HG02588 (cell line): ENCODE results near the gene TEN1.
"Not testable (repeated sequence)": the region's sequence is repeated elsewhere in the genome, so short reads cannot be mapped to it uniquely, and the experiment has no call there.

Experiments used
- ATAC-seq: cut with Tn5 transposase; IDR thresholded peaks from one replicate; pipeline ENCODE4 v1.9.1; 2021; ENCODE audit warnings: mild to moderate bottlenecking, moderate library complexity; ENCODE audit not compliant: unreplicated experiment

Gene TEN1

GRCh38 chr17:75978938-75979704 lies at the start of gene TEN1, which contains the start of gene ACOX1:
TSS of gene TEN1 (plus strand) at chr17:75979240. CDS start at chr17:75986193, 6,953 bp downstream.
TSS of gene ACOX1 (minus strand) at chr17:75979166. CDS start at chr17:75979073, 93 bp downstream.
- peak; percentile 90 for ATAC-seq

GRCh38 chr17:75931062-75931461 lies 48.0 kb upstream of the TEN1 start:
- no peak for ATAC-seq

DNA sequence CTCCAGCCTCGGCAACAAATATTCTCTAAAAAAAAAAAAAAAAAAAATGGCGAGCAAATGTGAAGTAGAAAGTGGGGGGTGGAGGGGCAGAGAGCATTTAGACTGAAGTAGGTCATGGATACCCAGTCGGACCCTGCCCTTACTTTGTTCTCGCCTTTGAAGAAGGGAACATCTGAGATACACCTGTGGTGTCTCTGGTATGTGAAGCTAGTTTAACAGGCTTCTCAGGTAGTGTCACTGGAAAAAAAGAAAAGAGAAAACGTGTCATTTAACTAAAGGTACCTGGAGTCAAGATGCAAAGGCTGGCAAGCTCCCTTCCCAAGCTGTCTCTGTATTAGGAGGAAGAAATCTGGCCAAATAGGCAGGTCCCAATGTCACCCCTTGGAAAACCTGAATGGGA lies 46.2 kb upstream of the TEN1 start:
- ATAC-seq: no peak

DNA sequence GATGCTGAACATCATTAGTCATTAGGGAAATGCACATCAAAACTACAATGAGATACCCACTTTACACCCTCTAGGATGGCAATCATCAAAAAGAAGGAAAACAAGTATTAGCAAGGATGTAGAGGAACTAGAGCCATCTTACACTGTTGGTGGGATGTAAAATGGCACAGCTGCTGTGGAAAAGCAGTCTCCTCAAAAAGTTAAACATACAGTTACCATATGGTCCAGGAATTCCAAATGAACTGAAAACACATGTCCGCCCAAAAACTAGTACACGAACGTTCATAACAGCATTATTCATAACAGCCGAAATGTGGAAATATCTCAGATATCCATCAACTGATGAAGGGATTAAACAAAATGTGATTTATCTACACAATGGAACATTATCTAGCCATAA lies 45.2 kb upstream of the TEN1 start:
- ATAC-seq: no peak

- ATAC-seq: no peak
Measured at GRCh38 chr17:75937652-75938051, 41.4 kb upstream of the TEN1 start.

DNA sequence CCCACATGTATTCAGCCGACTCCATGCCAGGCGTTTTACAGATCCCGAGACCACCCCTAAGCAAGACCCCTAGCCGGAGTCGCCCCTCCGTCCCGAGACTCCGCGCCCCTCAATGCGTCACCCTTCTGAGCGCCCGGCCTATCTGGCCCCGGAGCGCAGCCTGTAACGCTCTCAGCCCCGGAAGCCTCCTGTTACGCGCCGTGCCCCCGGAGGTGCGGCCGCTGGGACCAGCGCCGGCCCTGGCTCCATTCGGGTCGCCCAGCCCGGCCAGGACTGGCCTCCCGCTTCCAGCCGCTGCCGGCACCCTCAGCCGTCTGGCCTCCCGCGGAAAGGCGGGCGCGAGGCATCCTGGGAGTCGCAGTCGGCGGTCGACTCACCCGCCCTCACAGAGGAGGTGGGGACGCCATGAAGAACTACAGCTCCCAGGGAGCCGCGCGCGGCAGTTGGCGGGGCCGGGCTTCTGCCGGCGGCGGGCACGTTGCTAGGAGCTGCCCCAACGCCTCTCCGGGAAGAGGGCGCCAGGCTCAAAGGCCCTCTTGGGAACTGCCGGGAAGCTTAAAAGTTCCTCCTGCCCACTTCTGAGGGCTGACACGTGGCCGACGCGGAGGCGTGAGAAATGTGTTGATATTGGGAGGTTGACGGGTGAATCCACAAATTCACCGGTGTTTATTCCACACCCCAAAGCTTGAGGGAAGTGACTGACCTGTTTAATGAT lies 38.2 kb upstream of the TEN1 start, which contains the start of gene FBF1:
Gene FBF1, minus strand, starts transcription at position 316 of the 715 bp plus-strand sequence. CDS start 2,893 bp downstream, outside the sequence.
- ATAC-seq: peak; percentile 95

- no peak for ATAC-seq
Measured at GRCh38 chr17:75941442-75941819, 37.6 kb upstream of the TEN1 start.

- no peak for ATAC-seq
Measured at GRCh38 chr17:75942473-75942872, 36.6 kb upstream of the TEN1 start.

DNA sequence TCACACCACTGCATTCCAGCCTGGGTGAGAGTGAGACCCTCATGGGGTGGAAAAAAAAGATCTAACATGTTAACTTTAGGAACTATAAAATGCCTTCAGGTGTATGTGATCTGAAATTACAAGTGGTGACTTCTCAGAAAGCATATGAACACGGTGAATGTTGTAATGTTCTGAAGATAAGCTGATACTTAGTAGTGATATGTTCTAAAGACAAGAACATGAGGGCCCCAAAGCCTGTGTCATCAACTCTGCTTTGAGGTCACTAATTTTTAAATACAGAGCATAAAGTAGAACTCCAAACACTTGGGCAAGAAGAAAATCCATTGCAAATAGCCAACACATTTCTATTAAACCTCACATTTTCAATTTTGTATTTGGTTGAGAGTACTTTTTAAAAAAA lies 35.5 kb upstream of the TEN1 start:
- ATAC-seq: no peak

DNA sequence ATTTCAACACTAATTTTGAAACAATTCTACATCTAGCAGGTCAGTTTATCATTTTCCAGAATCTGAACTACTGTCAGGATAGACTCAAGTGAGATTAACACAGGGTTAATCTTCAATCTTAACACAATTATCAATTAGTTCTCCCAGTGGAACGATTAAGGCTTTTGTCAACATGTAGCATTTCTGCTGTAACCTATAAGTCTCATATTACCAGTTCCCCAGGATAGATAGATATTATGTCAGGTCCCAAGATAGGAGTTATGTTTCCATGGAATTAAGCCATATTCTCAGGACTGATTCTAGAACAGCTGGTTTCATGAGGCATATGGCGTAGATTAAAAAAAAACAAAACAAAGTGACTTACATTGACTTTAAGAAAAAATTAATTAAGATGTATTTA lies 33.8 kb upstream of the TEN1 start:
- no peak for ATAC-seq

DNA sequence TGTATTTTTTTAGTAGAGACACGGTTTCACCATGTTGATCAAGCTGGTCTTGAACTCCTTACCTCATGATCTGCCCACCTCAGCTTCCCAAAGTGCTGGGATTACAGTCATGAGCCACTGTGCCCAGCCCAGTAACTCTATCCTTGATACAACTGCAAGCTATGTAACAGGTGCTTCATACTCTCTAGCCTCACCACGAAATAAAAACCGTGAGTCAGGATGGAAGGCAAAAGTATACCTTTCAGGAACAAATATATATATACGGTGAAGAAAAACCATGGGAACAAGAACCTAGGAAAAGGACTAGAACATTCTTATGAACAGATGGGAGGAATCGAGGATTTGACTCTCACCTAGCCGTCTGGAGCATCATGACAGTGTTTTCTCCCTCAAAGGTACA lies 28.6 kb upstream of the TEN1 start:
- no peak for ATAC-seq

DNA sequence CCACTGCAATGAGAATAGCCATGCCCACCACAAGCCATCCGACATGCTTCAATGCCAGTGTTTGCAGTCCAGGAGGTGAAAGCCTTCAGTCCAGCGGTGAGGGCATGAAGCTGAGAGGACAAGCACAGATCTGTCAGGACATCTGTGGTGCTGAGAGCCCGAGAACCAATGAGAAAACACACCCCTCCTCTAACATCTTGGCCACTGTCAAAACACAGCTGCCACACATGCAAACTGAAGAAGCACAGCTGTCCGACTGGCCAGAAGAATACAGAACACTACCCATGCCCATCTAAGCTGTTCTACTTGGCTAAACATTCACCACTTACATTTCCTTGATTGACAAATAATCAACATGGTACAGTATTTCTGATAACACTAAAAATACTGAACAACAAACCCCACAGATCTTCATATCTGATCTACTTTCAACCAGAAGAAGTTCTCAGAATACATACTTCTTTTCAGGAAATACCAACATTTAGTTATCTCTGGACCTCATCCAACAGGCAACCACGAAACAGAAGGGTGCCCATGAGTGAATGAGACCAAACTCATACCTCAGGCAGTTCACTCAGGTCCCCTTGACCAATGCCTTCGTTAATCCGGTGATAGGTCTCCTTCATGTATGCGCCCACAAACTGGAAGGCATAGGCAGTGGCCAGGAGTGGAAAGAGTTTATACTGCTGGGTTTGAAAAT lies 28.0 kb upstream of the TEN1 start:
- ATAC-seq: no peak

DNA sequence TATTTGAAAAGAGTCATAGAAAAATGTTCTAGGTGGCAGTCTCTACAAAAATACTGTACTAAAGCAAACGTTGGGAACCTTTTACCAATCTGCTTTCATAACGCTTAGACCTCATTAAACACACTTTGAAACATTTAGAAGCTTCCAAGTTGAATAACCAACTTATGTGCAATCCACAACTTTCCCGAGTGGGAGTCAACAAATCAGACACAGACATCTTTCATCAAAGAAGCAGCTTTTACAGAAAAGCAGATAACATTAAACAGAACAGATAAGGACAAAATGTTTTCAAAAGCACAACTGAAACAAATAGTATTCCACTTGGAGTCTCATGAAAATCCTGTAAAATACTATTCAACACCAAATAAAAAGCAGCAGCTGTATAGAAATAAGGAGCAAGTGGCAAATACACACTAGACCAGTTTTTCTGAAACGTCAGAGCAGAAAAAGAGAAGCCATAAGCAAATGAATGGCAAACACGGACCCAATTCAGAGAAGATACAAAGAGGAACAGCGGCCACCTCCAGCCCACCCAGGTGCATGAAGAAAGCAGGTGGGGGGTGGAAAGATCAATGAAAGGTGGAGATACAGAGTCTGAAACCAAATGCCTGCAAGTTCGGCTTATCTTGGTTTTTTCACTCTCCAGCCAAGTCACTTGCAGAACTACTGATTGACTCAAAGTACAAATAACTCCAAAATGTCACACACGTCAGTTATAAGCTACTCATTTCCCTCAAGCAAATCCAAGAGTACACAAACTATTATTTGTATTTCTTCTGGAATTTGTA lies 19.8 kb upstream of the TEN1 start:
- ATAC-seq: no peak

- ATAC-seq: no peak
Measured at GRCh38 chr17:75959839-75960511, 19.1 kb upstream of the TEN1 start.

- no peak for ATAC-seq
Measured at GRCh38 chr17:75965468-75965867, 13.6 kb upstream of the TEN1 start.

- ATAC-seq: not testable (repeated sequence)
Measured at GRCh38 chr17:75969044-75969443, 10.0 kb upstream of the TEN1 start.

DNA sequence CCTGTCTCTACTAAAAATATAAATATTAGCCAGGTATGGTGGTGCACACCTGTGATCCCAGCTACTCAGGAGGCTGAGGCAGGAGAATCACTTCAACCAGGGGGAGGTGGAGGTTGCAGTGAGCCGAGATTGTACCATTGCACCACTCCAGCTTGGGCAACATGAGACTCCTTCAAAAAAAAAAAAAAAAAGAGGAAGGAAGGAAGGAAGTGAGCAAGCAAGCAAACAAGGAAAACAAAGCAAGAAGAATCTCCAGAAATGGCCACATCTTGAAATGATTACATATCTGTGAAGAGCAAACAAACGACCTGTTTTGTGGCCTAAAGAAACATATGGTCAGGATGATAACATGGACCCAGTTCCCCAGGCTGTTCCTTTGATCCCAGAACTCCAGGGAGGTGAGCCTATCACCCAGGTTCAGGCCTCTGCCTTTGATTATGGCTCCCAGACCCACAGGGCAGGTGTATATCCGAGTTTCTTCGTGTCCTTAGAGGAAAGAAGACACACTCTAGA lies 9.0 kb upstream of the TEN1 start:
- ATAC-seq: no peak

DNA sequence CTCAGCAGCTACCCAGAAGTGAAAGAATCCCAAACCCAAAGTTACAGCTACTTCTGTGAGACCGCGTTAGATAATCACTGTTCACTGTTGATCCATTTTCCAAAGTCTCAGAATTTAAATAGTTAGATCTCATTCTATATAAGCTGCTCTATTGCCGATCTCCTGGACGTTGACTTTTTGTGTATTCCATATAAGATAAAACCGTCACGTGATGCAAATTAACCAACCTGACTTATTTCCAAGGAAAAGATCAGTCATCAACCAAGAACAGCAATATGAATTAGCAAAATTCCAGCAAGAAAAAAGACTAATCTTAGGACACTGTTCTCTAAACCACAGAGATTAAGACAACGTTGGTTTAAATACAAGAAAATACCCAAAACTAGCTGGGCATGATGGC lies 8.4 kb upstream of the TEN1 start:
- ATAC-seq: no peak

DNA sequence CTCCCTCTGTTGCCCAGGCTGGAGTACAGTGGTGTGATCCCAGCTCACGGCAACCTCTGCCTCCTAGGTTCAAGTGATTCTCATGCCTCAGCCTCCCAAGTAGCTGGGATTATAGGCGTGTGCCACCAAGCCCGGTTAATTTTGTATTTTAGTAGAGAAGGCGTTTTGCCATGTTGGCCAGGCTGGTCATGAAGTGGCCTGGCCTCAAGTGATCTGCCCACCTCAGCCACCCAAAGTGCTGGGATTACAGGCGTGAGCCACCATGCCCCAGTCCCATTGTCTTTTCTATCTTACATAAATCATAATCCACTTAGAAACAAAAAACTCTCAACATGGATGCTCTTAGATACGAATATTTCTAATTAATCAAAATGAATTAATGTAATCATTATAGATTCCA lies 3.9 kb upstream of the TEN1 start:
- ATAC-seq: not testable (repeated sequence)

DNA sequence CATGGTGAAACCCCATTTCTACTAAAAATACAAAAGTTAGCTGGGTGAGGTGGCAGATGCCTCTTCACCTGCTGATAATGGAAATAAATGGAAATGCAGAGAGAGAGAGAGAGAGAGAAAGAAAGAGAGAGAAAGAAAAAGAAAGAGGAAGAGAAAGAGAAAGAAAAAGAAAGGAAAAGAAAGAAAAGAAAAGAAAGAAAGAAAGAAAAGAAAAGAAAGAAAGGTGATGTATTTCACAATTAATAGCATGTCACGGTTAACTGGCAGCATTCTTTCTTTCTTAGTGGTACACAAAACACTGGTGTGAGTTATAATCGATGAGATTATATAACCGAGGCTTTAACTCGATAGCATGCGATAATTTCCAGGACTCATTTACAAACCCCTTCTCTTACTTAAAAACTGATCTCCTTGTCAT lies 3.3 kb upstream of the TEN1 start:
- ATAC-seq: no peak
